NB4 (cell line): ENCODE measurements around the gene YWHAG.
"Not testable (repeated sequence)": the region's sequence is repeated elsewhere in the genome, so short reads cannot be mapped to it uniquely, and the experiment has no call there.

Experiments
- CTCF ChIP-seq: IDR thresholded peaks from one replicate; pipeline ENCODE4 v1.5.1; 2012; ENCODE audit warnings: low read depth, low read length
- MAX ChIP-seq: IDR thresholded peaks from 2 replicates; pipeline ENCODE4 v1.6.1; 2011; ENCODE audit warnings: low read depth, low read length
- MYC ChIP-seq: IDR thresholded peaks from 2 replicates; pipeline ENCODE4 v1.6.1; 2011; ENCODE audit warnings: low read depth, low read length
- POLR2A ChIP-seq: IDR thresholded peaks from 2 replicates; pipeline ENCODE4 v1.6.1; 2011; ENCODE audit warnings: mild to moderate bottlenecking; ENCODE audit not compliant: insufficient read length; ENCODE audit errors: extremely low read depth

GRCh38 chr7:76292911-76293310 is 65.9 kb downstream of the YWHAG start:
- not testable (repeated sequence) for TF ChIP-seq POLR2A, CTCF, MAX, MYC
